GM12801 (cell line): Measurements from ENCODE around the gene OLIG1.

ENCODE experiments used
- CTCF ChIP-seq: IDR thresholded peaks from one replicate; pipeline ENCODE4 v1.5.1; 2011; ENCODE audit warnings: control low read depth; ENCODE audit not compliant: insufficient read length; ENCODE audit errors: extremely low read depth

OLIG1 gene

DNA sequence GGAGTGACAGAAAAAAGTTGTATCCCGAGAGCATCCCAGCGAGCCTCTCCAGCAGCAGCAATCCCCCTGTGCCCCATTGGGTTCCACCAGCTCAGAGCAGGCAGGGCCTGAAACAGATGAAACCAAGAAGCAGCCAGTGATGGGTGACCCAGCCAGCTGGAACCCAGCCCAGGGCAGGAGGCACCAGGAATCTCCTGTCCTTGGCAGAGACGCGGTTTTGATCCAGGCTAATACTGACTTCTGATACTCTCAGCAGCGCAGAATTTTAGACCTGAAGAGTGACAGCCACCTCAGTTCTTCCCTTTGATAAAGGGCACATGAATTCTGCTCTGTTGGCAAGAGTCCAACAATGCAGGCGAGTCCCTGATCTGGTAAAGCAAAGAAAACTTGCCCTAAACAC, 11.4 kb upstream of the OLIG1 start:
- TF ChIP-seq CTCF = no peak

- no peak for TF ChIP-seq CTCF
Observed at GRCh38 chr21:33058957-33059356, 11.0 kb upstream of the OLIG1 start.

- TF ChIP-seq CTCF = no peak
Observed at GRCh38 chr21:33059380-33059841, 10.5 kb upstream of the OLIG1 start.

DNA sequence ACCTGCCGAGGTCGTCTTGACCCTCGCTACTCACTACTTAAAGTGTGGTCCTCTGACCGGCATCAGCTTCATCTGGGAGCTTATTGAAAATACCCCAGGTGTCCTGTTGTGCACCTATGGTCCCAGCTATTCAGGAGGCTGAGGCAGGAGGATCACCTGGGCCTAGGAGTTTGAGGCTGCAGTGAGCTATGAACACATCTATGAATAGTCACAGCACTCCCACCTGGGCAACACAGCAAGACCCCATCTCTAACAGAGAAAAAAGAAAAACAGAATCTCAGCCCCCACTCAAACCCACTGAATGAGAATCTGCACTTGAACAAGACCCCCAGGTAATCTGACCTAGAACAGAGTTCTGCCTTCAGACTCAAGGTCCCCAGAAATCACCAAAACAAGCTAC, 8.7 kb upstream of the OLIG1 start:
- no peak for TF ChIP-seq CTCF

DNA sequence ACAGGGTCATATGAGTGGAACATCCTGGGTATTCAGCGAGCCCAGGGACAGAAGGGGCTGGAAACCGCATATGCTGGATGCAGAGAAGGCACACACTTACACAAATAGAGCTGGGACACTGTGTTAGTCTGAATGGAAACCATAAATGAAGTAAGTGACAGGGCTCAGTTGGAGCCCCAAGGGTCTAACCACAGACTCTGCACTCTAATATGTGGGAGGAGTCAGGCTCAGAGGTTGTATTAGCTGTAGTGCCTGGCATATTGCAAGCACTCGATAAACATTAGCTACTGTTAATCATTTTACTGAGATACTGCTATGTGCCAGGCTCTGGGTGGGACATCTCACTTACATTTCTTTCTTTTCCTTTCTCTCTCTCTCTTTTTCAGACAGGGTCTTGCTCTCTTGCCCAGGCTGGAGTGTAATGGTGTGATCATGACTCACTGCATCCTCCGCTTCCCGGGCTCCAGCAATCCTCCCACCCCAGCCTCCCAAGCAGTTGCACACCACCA, 6.5 kb upstream of the OLIG1 start:
- no peak for TF ChIP-seq CTCF

GRCh38 chr21:33063907-33064622, 5.9 kb upstream of the OLIG1 start:
- no peak for TF ChIP-seq CTCF

DNA sequence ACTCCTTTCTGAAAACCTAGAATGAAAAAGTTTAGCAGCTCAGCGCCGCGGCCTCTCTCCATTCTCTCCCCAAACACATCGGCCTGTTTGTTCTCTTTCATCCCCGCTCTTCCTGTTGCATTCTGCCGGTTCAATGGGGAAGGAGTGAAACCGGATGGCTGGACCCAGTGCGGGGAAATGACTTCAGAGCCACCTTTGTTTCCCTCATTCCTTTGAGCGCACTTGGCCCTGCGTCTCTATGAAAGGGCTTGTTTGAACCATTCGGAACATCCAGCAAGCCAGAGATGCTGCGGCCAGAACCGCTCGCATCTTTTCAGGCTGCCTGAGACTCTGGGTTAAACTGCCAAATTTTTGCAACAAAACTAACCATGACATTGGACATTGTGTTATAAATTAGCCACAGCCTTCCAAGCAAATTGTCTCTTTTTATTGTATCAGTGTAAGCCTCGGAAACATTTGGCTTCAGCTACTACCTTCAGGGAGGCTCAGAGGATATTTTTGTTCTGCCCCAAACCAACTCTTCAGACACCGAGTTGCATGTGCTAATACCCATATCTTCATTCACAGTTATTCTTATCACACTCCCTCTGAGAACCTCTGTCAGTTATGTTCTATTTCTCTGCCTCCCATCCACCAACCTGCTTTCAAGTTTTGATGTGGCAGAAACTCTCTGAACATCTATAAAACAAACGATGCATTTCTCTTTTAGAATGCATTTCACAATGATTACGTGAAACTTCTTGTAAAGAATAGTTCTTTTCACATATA, 5.1 kb upstream of the OLIG1 start:
- no peak for TF ChIP-seq CTCF
